IMR-90 (cell line): ENCODE results near the gene ESD. TPM values are rescaled to one million over a fixed set of nuclear protein-coding genes. Genes with fewer than 3 reads are reported as not detected.
A peak's percentile ranks its signal among the peaks of the same experiment; 100 is the strongest.

Experiments
- ATAC-seq: fragments of 200-7000 bp; cut with Tn5 transposase; 2 replicates; pipeline ENCODE4 v1.9.1; 2020; ENCODE audit warnings: low read depth, mild to moderate bottlenecking, moderate library complexity
- BruUV-seq: library from RNA; stranded (reverse); fragments of 400-500 nt; replicated peaks from 2 replicates; lab custom pipeline; 2021; lab: Mats Ljungman, UMichigan
- CTCF ChIA-PET: fragments of 300-600 bp; formaldehyde crosslinking; extraction: SDS; loops from one replicate; lab custom pipeline; 2021; ENCODE audit warnings: antibody characterized with exemption; lab: Yijun Ruan, JAX
- POLR2A ChIA-PET: fragments of 300-600 bp; sonication (Branson Sonifier 250); formaldehyde crosslinking; loops from one replicate; lab custom pipeline; 2022; ENCODE audit warnings: antibody characterized with exemption; ENCODE audit not compliant: unreplicated experiment; lab: Charles Lee
- DNase-seq: peaks from one replicate; pipeline ENCODE4 v3.0.0; 2013
- H2AFZ ChIP-seq: replicated peaks from 2 replicates; pipeline ENCODE3; 2013; ENCODE audit warnings: low read length, mild to moderate bottlenecking; ENCODE audit not compliant: poor library complexity
- H2AK5ac ChIP-seq: 2 replicates; pipeline ENCODE4 v1.6.1; 2013; ENCODE audit warnings: low read depth, low read length, inconsistent platforms
- H2AK9ac ChIP-seq: replicated peaks from 2 replicates; pipeline ENCODE3; 2013; ENCODE audit warnings: mild to moderate bottlenecking, low read depth, low read length, moderate library complexity; ENCODE audit not compliant: poor library complexity
- H2BK120ac ChIP-seq: 2 replicates; pipeline ENCODE4 v1.6.1; 2013; ENCODE audit warnings: low read depth, low read length, inconsistent platforms
- H2BK15ac ChIP-seq: 3 replicates; pipeline ENCODE4 v1.6.1; 2013; ENCODE audit warnings: low read depth, low read length, inconsistent platforms
- H2BK20ac ChIP-seq: 2 replicates; pipeline ENCODE4 v1.6.1; 2013; ENCODE audit warnings: low read depth, mild to moderate bottlenecking, inconsistent platforms, low read length, moderate library complexity
- H2BK5ac ChIP-seq: 2 replicates; pipeline ENCODE4 v1.6.1; 2013; ENCODE audit warnings: mild to moderate bottlenecking, low read depth, low read length, inconsistent platforms; ENCODE audit not compliant: poor library complexity, severe bottlenecking
- H3K14ac ChIP-seq: replicated peaks from 2 replicates; pipeline ENCODE4 v1.6.1; 2013; ENCODE audit warnings: low read depth, low read length, inconsistent platforms
- H3K18ac ChIP-seq: 2 replicates; pipeline ENCODE4 v1.6.1; 2013; ENCODE audit warnings: low read depth, low read length, control low read depth
- H3K23ac ChIP-seq: 2 replicates; pipeline ENCODE4 v1.6.1; 2013; ENCODE audit warnings: low read depth, low read length, inconsistent platforms
- H3K27ac ChIP-seq: 2 replicates; pipeline ENCODE4 v1.5.1; 2013; ENCODE audit warnings: mild to moderate bottlenecking, control low read depth, low read length; ENCODE audit not compliant: insufficient read depth
- H3K27me3 ChIP-seq: 2 replicates; pipeline ENCODE4 v1.6.1; 2013; ENCODE audit warnings: low read length; ENCODE audit not compliant: control insufficient read depth, insufficient read depth
- H3K36me3 ChIP-seq: 2 replicates; pipeline ENCODE4 v1.6.1; 2013; ENCODE audit warnings: low read length, mixed read lengths; ENCODE audit not compliant: control insufficient read depth, insufficient read depth
- H3K4ac ChIP-seq: 2 replicates; pipeline ENCODE4 v1.6.1; 2013; ENCODE audit warnings: low read depth, low read length, inconsistent platforms
- H3K4me1 ChIP-seq: 2 replicates; pipeline ENCODE4 v1.6.1; 2013; ENCODE audit warnings: low read length, mixed read lengths; ENCODE audit not compliant: control insufficient read depth, insufficient read depth
- H3K4me2 ChIP-seq: 2 replicates; pipeline ENCODE4 v1.6.1; 2013; ENCODE audit warnings: low read depth, mild to moderate bottlenecking, control low read depth, low read length, moderate library complexity
- H3K4me3 ChIP-seq: 2 replicates; pipeline ENCODE4 v1.5.1; 2013; ENCODE audit warnings: low read depth, mild to moderate bottlenecking, control low read depth, low read length, moderate library complexity; ENCODE audit not compliant: insufficient read depth
- H3K56ac ChIP-seq: 2 replicates; pipeline ENCODE4 v1.6.1; 2013; ENCODE audit warnings: low read length, inconsistent platforms; ENCODE audit not compliant: insufficient read depth; ENCODE audit errors: extremely low read depth
- H3K79me1 ChIP-seq, 2 experiments: 2 replicates each; pipeline ENCODE4 v1.6.1; 2013; ENCODE audit warnings: low read length in 2 of 2, inconsistent platforms in 1 of 2, low read depth in 1 of 2
- H3K9ac ChIP-seq: 2 replicates; pipeline ENCODE4 v1.6.1; 2013; ENCODE audit warnings: low read depth, low read length, control low read depth
- H3K9me1 ChIP-seq: 2 replicates; pipeline ENCODE4 v1.6.1; 2013; ENCODE audit warnings: low read length, inconsistent platforms; ENCODE audit not compliant: insufficient read depth
- H3K9me3 ChIP-seq: 2 replicates; pipeline ENCODE4 v1.6.1; 2013; ENCODE audit warnings: low read length; ENCODE audit not compliant: control insufficient read depth, insufficient read depth
- H4K20me1 ChIP-seq: 2 replicates; pipeline ENCODE4 v1.6.1; 2013; ENCODE audit warnings: low read length, inconsistent platforms; ENCODE audit not compliant: insufficient read depth
- H4K5ac ChIP-seq: 2 replicates; pipeline ENCODE4 v1.6.1; 2013; ENCODE audit warnings: mild to moderate bottlenecking, low read depth, low read length, control low read depth
- H4K8ac ChIP-seq, 2 experiments: 2 replicates each; pipeline ENCODE4 v1.6.1; 2013; ENCODE audit warnings: low read depth in 2 of 2, low read length in 2 of 2, control low read depth in 1 of 2, inconsistent platforms in 1 of 2
- H4K91ac ChIP-seq: 2 replicates; pipeline ENCODE4 v1.6.1; 2013; ENCODE audit warnings: low read depth, low read length, inconsistent platforms; ENCODE audit not compliant: insufficient read depth
- BHLHE40 ChIP-seq: fragments of 150-350 bp; IDR thresholded peaks from 2 replicates; pipeline ENCODE4 v1.6.1; 2016; ENCODE audit warnings: mild to moderate bottlenecking, low read depth, low read length
- CEBPB ChIP-seq: IDR thresholded peaks from 2 replicates; pipeline ENCODE4 v1.6.1; 2012; ENCODE audit warnings: low read depth, low read length, improper control_type of control experiment
- CHD1 ChIP-seq: IDR thresholded peaks from 2 replicates; pipeline ENCODE4 v1.6.1; 2012; ENCODE audit warnings: low read depth, low read length, improper control_type of control experiment
- CTCF ChIP-seq: conservative IDR thresholded peaks from 2 replicates; pipeline ENCODE4 v1.5.1; 2012; ENCODE audit warnings: mild to moderate bottlenecking, low read depth, low read length, improper control_type of control experiment
- ELK1 ChIP-seq: fragments of 150-350 bp; IDR thresholded peaks from 2 replicates; pipeline ENCODE4 v1.6.1; 2016; ENCODE audit warnings: low read depth, mild to moderate bottlenecking, low read length, moderate library complexity, borderline replicate concordance
- FOS ChIP-seq: fragments of 150-350 bp; IDR thresholded peaks from 2 replicates; pipeline ENCODE4 v1.6.1; 2016; ENCODE audit warnings: low read depth, low read length
- MAZ ChIP-seq: IDR thresholded peaks from 2 replicates; pipeline ENCODE4 v1.6.1; 2012; ENCODE audit warnings: low read depth, mild to moderate bottlenecking, low read length, improper control_type of control experiment, moderate library complexity, borderline replicate concordance
- NFE2L2 ChIP-seq: fragments of 150-350 bp; IDR thresholded peaks from 2 replicates; pipeline ENCODE4 v1.6.1; 2016; ENCODE audit warnings: low read depth, mild to moderate bottlenecking, low read length
- POLR2A ChIP-seq: IDR thresholded peaks from 2 replicates; pipeline ENCODE4 v1.6.1; 2012; ENCODE audit warnings: mild to moderate bottlenecking, low read depth, low read length
- RAD21 ChIP-seq: IDR thresholded peaks from 2 replicates; pipeline ENCODE4 v1.6.1; 2012; ENCODE audit warnings: low read length, improper control_type of control experiment
- RCOR1 ChIP-seq: IDR thresholded peaks from 2 replicates; pipeline ENCODE4 v1.6.1; 2012; ENCODE audit warnings: mild to moderate bottlenecking, low read length, improper control_type of control experiment; ENCODE audit not compliant: insufficient replicate concordance
- RFX5 ChIP-seq: IDR thresholded peaks from 2 replicates; pipeline ENCODE4 v1.8.0; 2012; ENCODE audit warnings: low read depth, mild to moderate bottlenecking, low read length, moderate library complexity
- SMC3 ChIP-seq: fragments of 150-350 bp; IDR thresholded peaks from 2 replicates; pipeline ENCODE4 v1.6.1; 2016; ENCODE audit warnings: low read depth, mild to moderate bottlenecking, antibody characterized with exemption, low read length, moderate library complexity
- USF2 ChIP-seq: fragments of 150-350 bp; IDR thresholded peaks from 2 replicates; pipeline ENCODE4 v1.6.1; 2017; ENCODE audit warnings: mild to moderate bottlenecking, antibody characterized with exemption, low read length, low read depth
- WGBS, 2 experiments: methylation state at CpG; one replicate each; pipeline versions ENCODE4 v1.1.5 to v1.1.7; 2013; ENCODE audit warnings: missing lambda C conversion rate in 2 of 2; ENCODE audit not compliant: insufficient read length in 1 of 2; ENCODE audit errors: extremely low coverage in 2 of 2; 5-methylcytosine and 5-hydroxymethylcytosine counted together
- dilution Hi-C: fragments of 300-500 bp; cut with HindIII; formaldehyde crosslinking; loops from one replicate; pipeline ENCODE4 v1.14.3; 2018; ENCODE audit warnings: low sequenced_read_pairs; ENCODE audit not compliant: unreplicated experiment
- in situ Hi-C: fragments of 300-500 bp; cut with MboI; formaldehyde crosslinking; loops from 3 replicates; pipeline ENCODE4 v1.14.3; 2019; ENCODE audit warnings: low sequenced_read_pairs, inconsistent platforms, mixed read lengths
- intact Hi-C: fragments of 100-400 bp; cut with micrococcal nuclease; formaldehyde crosslinking; loops from 2 replicates; pipeline ENCODE4 v1.10.0; 2022
- polyA plus RNA-seq, 3 experiments: library from polyadenylated mRNA; depleted of rRNA; stranded (reverse); fragments of >200 nt; gene quantifications; 2 replicates each; pipeline ENCODE4 v1.2.3, GENCODE V29; 2012; ENCODE audit warnings: low replicate concordance in 1 of 3
- total RNA-seq: library from RNA; depleted of rRNA; stranded (reverse); fragments of >200 nt; gene quantifications from 2 replicates; pipeline ENCODE4 v1.2.3, GENCODE V29; 2012

The ESD gene
- total and polyA plus RNA-seq, 2 of the 4 experiments (the other 2 are of a cell fraction) = 90.4 to 135 TPM

GRCh38 chr13:46796129-46796514, 839 bp downstream of the ESD start (continued):
- no peak for TF ChIP-seq RFX5
- no peak for TF ChIP-seq RAD21

- ChIA-PET CTCF (no interaction called here), POLR2A (interaction anchor here (0.5 kb wide), 1 partner anchor 1762 kb away, joined by 3 read pairs; no protein-coding TSS in a partner anchor)
- Histone ChIP-seq H3K56ac (no peak overlapping the region), H4K5ac (no peak overlapping the region), H3K9me3 (no peaks in the 10 kb centered on the region), H3K27me3 (no peaks in the 10 kb centered on the region), H2BK20ac (no peak overlapping the region), H3K36me3 (peaks cover 6% of the 10 kb centered on the region), H3K9ac (no peak overlapping the region), H3K14ac (no peak overlapping the region), H3K23ac (peak overlapping the region; percentile 41; the same call in 1 of the 2 replicates), H2BK5ac (no peak overlapping the region), H3K4me3 (no peak overlapping the region), H3K9me1 (peaks cover 5% of the 10 kb centered on the region; the same call in 1 of the 2 replicates), H2AFZ (no peak overlapping the region), H2BK15ac (no peak overlapping the region), H3K18ac (no peak overlapping the region), H2AK9ac (no peak overlapping the region), H2BK120ac (no peak overlapping the region), H3K4me2 (peak overlapping the region; percentile 41; the same call in 1 of the 2 replicates), H3K27ac (no peak overlapping the region), H4K91ac (no peak overlapping the region), H4K20me1 (no peaks in the 10 kb centered on the region; the same call in 1 of the 2 replicates), H4K8ac (no peak overlapping the region), H2AK5ac (no peak overlapping the region), H3K4ac (no peak overlapping the region), H3K4me1 (peaks cover 5% of the 10 kb centered on the region), H3K79me1 (peaks cover 28 to 30% of the 10 kb centered on the region in 2 experiments)
- ATAC-seq (no peak), DNase-seq (no peak)
- in situ Hi-C loops = no loop called here
- intact Hi-C loops = no loop called here
- BruUV-seq = no TSS peak
- WGBS, 2 experiments = no CpG with 5 or more reads among the region's 6 CpGs
- dilution Hi-C loops = no loop called here
- TF ChIP-seq RFX5 (no peak), MAZ (no peak), ELK1 (no peak), USF2 (no peak), BHLHE40 (no peak), POLR2A (no peak), CHD1 (no peak), NFE2L2 (no peak), SMC3 (no peak), RCOR1 (no peak), CEBPB (no peak), FOS (no peak), CTCF (no peak), RAD21 (no peak)
These were observed 1.6 kb downstream of the ESD start for GRCh38 chr13:46795321-46795720.
